ENCODE measurements around the gene ZBTB16. TPM values are rescaled to one million over a fixed set of nuclear protein-coding genes. Genes with fewer than 3 reads are reported as not detected.

Gene ZBTB16
- total and polyA plus RNA-seq, 4 donors = 32.9 to 283 (median 74.5) TPM

GRCh38 chr11:114087025-114087424 is 27.5 kb downstream of the ZBTB16 start:
- ATAC-seq (ENCODE audit: low FRiP score) = no peak
- no peak for DNase-seq
- Histone ChIP-seq H3K4me3 (ENCODE audit: low read length in 2 of 2) (no peak overlapping the region), H3K27me3 (ENCODE audit: control insufficient read depth in 1 of 2, insufficient read depth in 2 of 2, low read length in 1 of 2) (no peaks in the 10 kb centered on the region), H3K27ac (ENCODE audit: low read depth in 1 of 2, low read length in 2 of 2) (peak overlapping the region in 1 of 2 donors; percentile 55), H3K4me1 (ENCODE audit: control insufficient read depth in 1 of 2, insufficient read depth in 2 of 2, low read length in 2 of 2) (peaks cover 7 to 36% of the 10 kb centered on the region in 2 donors), H3K9me3 (ENCODE audit: control insufficient read depth, low read length) (no peaks in the 10 kb centered on the region), H3K36me3 (ENCODE audit: control insufficient read depth in 1 of 2, insufficient read depth in 2 of 2, low read length in 1 of 2) (peaks cover 2 to 3% of the 10 kb centered on the region in 2 donors)
- WGBS, 2 donors = 79% methylated on average over 5 of the region's 5 CpGs
- intact Hi-C loops (cut with DNase I) = no loop called here

DNA sequence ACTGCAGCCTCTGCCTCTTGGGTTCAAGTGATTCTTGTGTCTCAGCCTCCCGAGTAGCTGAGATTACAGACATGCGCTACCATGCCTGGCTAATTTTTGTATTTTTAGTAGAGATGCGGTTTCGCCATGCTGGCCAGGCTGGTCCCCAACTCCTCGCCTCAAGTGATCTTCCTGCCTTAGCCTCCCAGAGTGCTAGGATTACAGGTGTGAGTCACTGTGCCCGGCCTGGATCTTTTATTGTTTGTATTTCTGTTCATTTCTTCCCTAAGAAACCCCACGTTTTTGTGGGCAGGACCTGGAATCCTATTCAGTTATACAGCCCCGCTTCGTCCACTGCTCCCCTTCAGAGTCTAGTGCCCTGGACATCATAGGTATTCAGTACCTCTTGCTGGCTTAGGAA is 28.7 kb downstream of the ZBTB16 start:
- Histone ChIP-seq H3K9me3 (ENCODE audit: control insufficient read depth, low read length) (no peaks in the 10 kb centered on the region), H3K4me1 (ENCODE audit: control insufficient read depth in 1 of 2, insufficient read depth in 2 of 2, low read length in 2 of 2) (peaks cover 8 to 35% of the 10 kb centered on the region in 2 donors), H3K36me3 (ENCODE audit: control insufficient read depth in 1 of 2, insufficient read depth in 2 of 2, low read length in 1 of 2) (peaks cover 0 to 3% of the 10 kb centered on the region in 2 donors), H3K27me3 (ENCODE audit: control insufficient read depth in 1 of 2, insufficient read depth in 2 of 2, low read length in 1 of 2) (no peaks in the 10 kb centered on the region), H3K4me3 (ENCODE audit: low read length in 2 of 2) (no peak overlapping the region), H3K27ac (ENCODE audit: low read depth in 1 of 2, low read length in 2 of 2) (peak overlapping the region in 1 of 2 donors; percentile 30)
- intact Hi-C loops (cut with DNase I) = no loop called here
- WGBS, 2 donors = 38 to 50% methylated on average over 9 of the region's 9 CpGs
- ATAC-seq (ENCODE audit: low FRiP score) (no peak), DNase-seq (no peak)

- intact Hi-C loops (cut with DNase I) = no loop called here
- ATAC-seq (ENCODE audit: low FRiP score) (no peak), DNase-seq (no peak)
- H3K4me1 ChIP-seq (ENCODE audit: control insufficient read depth in 1 of 2, insufficient read depth in 2 of 2, low read length in 2 of 2) = peaks cover 8 to 33% of the 10 kb centered on the region in 2 donors
- peaks cover 0 to 6% of the 10 kb centered on the region in 2 donors for H3K36me3 ChIP-seq (ENCODE audit: control insufficient read depth in 1 of 2, insufficient read depth in 2 of 2, low read length in 1 of 2)
- WGBS, 2 donors = 49 to 56% methylated on average over 7 of the region's 7 CpGs
- no peaks in the 10 kb centered on the region for H3K9me3 ChIP-seq (ENCODE audit: control insufficient read depth, low read length)
- H3K27ac ChIP-seq (ENCODE audit: low read depth in 1 of 2, low read length in 2 of 2) = peak overlapping the region; percentile 16 to 25
- H3K4me3 ChIP-seq (ENCODE audit: low read length in 2 of 2) = no peak overlapping the region
- no peaks in the 10 kb centered on the region for H3K27me3 ChIP-seq (ENCODE audit: control insufficient read depth in 1 of 2, insufficient read depth in 2 of 2, low read length in 1 of 2)
Measured at GRCh38 chr11:114088836-114089235, 29.3 kb downstream of the ZBTB16 start.

DNA sequence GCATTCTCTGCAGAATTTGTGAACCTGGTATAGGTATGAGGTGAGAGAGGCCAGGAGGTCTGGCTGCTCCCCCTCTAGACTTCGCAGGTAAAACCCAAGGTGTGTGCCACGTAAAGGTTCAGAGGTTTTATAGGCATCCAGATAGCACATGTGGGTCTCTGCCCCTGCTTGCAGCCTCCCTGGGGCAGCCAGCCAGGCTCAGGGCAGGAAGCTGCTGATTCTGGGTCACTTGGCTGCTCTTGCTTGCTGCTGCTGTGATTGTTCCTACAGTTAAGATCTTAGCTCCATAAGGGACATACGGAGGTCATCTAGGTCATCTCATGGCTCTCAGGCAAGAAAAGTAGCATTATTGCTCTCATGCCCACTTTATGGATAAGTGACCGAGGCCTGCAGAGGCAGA is 30.2 kb downstream of the ZBTB16 start:
- Histone ChIP-seq H3K4me3 (ENCODE audit: low read length in 2 of 2) (no peak overlapping the region), H3K4me1 (ENCODE audit: control insufficient read depth in 1 of 2, insufficient read depth in 2 of 2, low read length in 2 of 2) (peaks cover 6 to 29% of the 10 kb centered on the region in 2 donors), H3K9me3 (ENCODE audit: control insufficient read depth, low read length) (no peaks in the 10 kb centered on the region), H3K36me3 (ENCODE audit: control insufficient read depth in 1 of 2, insufficient read depth in 2 of 2, low read length in 1 of 2) (peaks cover 0 to 6% of the 10 kb centered on the region in 2 donors), H3K27ac (ENCODE audit: low read depth in 1 of 2, low read length in 2 of 2) (peak overlapping the region; percentile 8 to 73), H3K27me3 (ENCODE audit: control insufficient read depth in 1 of 2, insufficient read depth in 2 of 2, low read length in 1 of 2) (no peaks in the 10 kb centered on the region)
- ATAC-seq (ENCODE audit: low FRiP score) = no peak
- 59 to 62% methylated on average over 4 of the region's 4 CpGs for WGBS, 2 donors
- DNase-seq = no peak
- intact Hi-C loops (cut with DNase I) = no loop called here

DNA sequence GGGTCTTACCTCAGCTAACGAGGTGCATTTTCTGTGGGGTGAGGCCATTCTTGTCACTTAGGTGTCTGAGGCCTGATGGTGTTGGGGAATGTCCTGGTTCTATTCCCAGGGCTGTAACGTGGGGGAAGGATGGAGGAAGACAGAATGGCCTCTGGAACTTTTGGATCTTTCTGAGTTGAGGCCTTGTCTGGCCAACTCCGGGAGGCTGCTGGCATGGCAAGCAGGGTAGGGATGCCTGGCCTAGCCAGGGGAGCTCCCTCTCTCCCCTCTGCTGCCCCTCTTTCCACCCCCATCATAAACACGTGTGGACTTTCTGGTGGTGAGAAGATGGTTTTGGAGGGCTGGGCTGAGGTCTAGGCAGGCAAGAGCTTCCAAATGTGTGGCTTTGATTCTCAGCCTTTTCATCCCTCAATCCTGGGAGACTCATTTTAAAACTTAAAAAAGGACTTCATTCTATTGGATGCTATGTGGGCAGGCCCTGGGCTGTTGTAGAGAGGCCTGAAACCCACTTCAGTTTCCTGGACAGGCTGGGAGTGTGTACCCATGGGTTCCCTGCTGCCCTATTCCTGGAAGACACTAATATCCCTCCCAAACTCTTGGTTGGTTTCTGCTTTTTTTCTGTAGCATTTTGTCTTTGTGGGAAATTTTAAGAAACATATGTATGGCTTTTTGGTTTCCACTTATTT is 30.9 kb downstream of the ZBTB16 start:
- intact Hi-C loops (cut with DNase I) = no loop called here
- no peaks in the 10 kb centered on the region for H3K27me3 ChIP-seq (ENCODE audit: control insufficient read depth in 1 of 2, insufficient read depth in 2 of 2, low read length in 1 of 2)
- no peak for DNase-seq
- peaks cover 0 to 6% of the 10 kb centered on the region in 2 donors for H3K36me3 ChIP-seq (ENCODE audit: control insufficient read depth in 1 of 2, insufficient read depth in 2 of 2, low read length in 1 of 2)
- H3K27ac ChIP-seq (ENCODE audit: low read depth in 1 of 2, low read length in 2 of 2) = peak overlapping the region; percentile 8 to 73
- H3K4me3 ChIP-seq (ENCODE audit: low read length in 2 of 2) = no peak overlapping the region
- 22 to 32% methylated on average over 4 of the region's 4 CpGs for WGBS, 2 donors
- H3K9me3 ChIP-seq (ENCODE audit: control insufficient read depth, low read length) = no peaks in the 10 kb centered on the region
- no peak for ATAC-seq (ENCODE audit: low FRiP score)
- H3K4me1 ChIP-seq (ENCODE audit: control insufficient read depth in 1 of 2, insufficient read depth in 2 of 2, low read length in 2 of 2) = peaks cover 6 to 27% of the 10 kb centered on the region in 2 donors

- peaks cover 6 to 21% of the 10 kb centered on the region in 2 donors for H3K4me1 ChIP-seq (ENCODE audit: control insufficient read depth in 1 of 2, insufficient read depth in 2 of 2, low read length in 2 of 2)
- H3K9me3 ChIP-seq (ENCODE audit: control insufficient read depth, low read length) = no peaks in the 10 kb centered on the region
- no peak for DNase-seq
- ATAC-seq (ENCODE audit: low FRiP score) = no peak
- intact Hi-C loops (cut with DNase I) = no loop called here
- peaks cover 0 to 6% of the 10 kb centered on the region in 2 donors for H3K36me3 ChIP-seq (ENCODE audit: control insufficient read depth in 1 of 2, insufficient read depth in 2 of 2, low read length in 1 of 2)
- peak overlapping the region in 1 of 2 donors; percentile 26 for H3K27ac ChIP-seq (ENCODE audit: low read depth in 1 of 2, low read length in 2 of 2)
- 81 to 82% methylated on average over 10 of the region's 10 CpGs for WGBS, 2 donors
- no peak overlapping the region for H3K4me3 ChIP-seq (ENCODE audit: low read length in 2 of 2)
- H3K27me3 ChIP-seq (ENCODE audit: control insufficient read depth in 1 of 2, insufficient read depth in 2 of 2, low read length in 1 of 2) = no peaks in the 10 kb centered on the region
Measured at GRCh38 chr11:114090976-114091375, 31.5 kb downstream of the ZBTB16 start.

- ATAC-seq (ENCODE audit: low FRiP score) (no peak), DNase-seq (no peak)
- intact Hi-C loops (cut with DNase I) = no loop called here
- H3K9me3 ChIP-seq (ENCODE audit: control insufficient read depth, low read length) = no peaks in the 10 kb centered on the region
- no peak overlapping the region for H3K4me3 ChIP-seq (ENCODE audit: low read length in 2 of 2)
- peaks cover 0 to 6% of the 10 kb centered on the region in 2 donors for H3K36me3 ChIP-seq (ENCODE audit: control insufficient read depth in 1 of 2, insufficient read depth in 2 of 2, low read length in 1 of 2)
- H3K27me3 ChIP-seq (ENCODE audit: control insufficient read depth in 1 of 2, insufficient read depth in 2 of 2, low read length in 1 of 2) = no peaks in the 10 kb centered on the region
- H3K4me1 ChIP-seq (ENCODE audit: control insufficient read depth in 1 of 2, insufficient read depth in 2 of 2, low read length in 2 of 2) = peaks cover 4 to 25% of the 10 kb centered on the region in 2 donors
- H3K27ac ChIP-seq (ENCODE audit: low read depth in 1 of 2, low read length in 2 of 2) = peak overlapping the region; percentile 34 to 49
- 26 to 35% methylated on average over 17 of the region's 17 CpGs for WGBS, 2 donors
Measured at GRCh38 chr11:114091516-114092397, 32.2 kb downstream of the ZBTB16 start.

- Histone ChIP-seq H3K9me3 (ENCODE audit: control insufficient read depth, low read length) (no peaks in the 10 kb centered on the region), H3K36me3 (ENCODE audit: control insufficient read depth in 1 of 2, insufficient read depth in 2 of 2, low read length in 1 of 2) (peaks cover 0 to 3% of the 10 kb centered on the region in 2 donors), H3K27ac (ENCODE audit: low read depth in 1 of 2, low read length in 2 of 2) (peak overlapping the region; percentile 49 to 72), H3K4me1 (ENCODE audit: control insufficient read depth in 1 of 2, insufficient read depth in 2 of 2, low read length in 2 of 2) (peaks cover 4 to 25% of the 10 kb centered on the region in 2 donors), H3K27me3 (ENCODE audit: control insufficient read depth in 1 of 2, insufficient read depth in 2 of 2, low read length in 1 of 2) (no peaks in the 10 kb centered on the region), H3K4me3 (ENCODE audit: low read length in 2 of 2) (no peak overlapping the region)
- DNase-seq (no peak), ATAC-seq (ENCODE audit: low FRiP score) (no peak)
- WGBS, 2 donors = 95 to 98% methylated on average over 3 of the region's 3 CpGs
- intact Hi-C loops (cut with DNase I) = no loop called here
Measured at GRCh38 chr11:114092478-114092877, 33.0 kb downstream of the ZBTB16 start.

Measured in aorta (tissue), 5 donors.